Kidney (tissue), 14 donors: Measurements from ENCODE around the gene EIF4G1. TPM values are rescaled to one million over a fixed set of nuclear protein-coding genes. Genes with fewer than 3 reads are reported as not detected.

Experiments used
- DNase-seq, 5 donors: peaks; one replicate each; pipeline ENCODE4 v3.0.0-alpha.2; 2013 to 2020
- FAIRE-seq: peaks from 2 replicates; lab custom pipeline; 2012; peaks lifted over from hg19 to GRCh38; lab: Jason Lieb, UNC
- H3K27ac ChIP-seq, 2 donors: one replicate each; pipeline ENCODE4 v1.7.0; 2013; ENCODE audit warnings: low read depth in 2 of 2, low read length in 2 of 2, inconsistent platforms in 1 of 2
- H3K27me3 ChIP-seq: one replicate; pipeline ENCODE4 v1.7.1; 2013; ENCODE audit warnings: low read length, inconsistent platforms; ENCODE audit not compliant: control insufficient read depth, insufficient read depth
- H3K36me3 ChIP-seq, 3 donors: one replicate each; pipeline versions ENCODE4 v1.7.0 to v1.7.1; 2013; ENCODE audit warnings: low read length in 3 of 3, control low read depth in 1 of 3, inconsistent platforms in 1 of 3; ENCODE audit not compliant: insufficient read depth in 3 of 3, control insufficient read depth in 2 of 3
- H3K4me1 ChIP-seq, 3 donors: one replicate each; pipeline versions ENCODE4 v1.7.0 to v1.7.1; 2013; ENCODE audit warnings: low read length in 3 of 3, inconsistent platforms in 1 of 3, low read depth in 1 of 3; ENCODE audit not compliant: control insufficient read depth in 2 of 3, insufficient read depth in 2 of 3
- H3K4me3 ChIP-seq, 3 donors: one replicate each; pipeline versions ENCODE4 v1.7.0 to v1.8.1; 2013; ENCODE audit warnings: low read length in 3 of 3, control low read depth in 1 of 3, inconsistent platforms in 1 of 3
- H3K9ac ChIP-seq, 3 donors: one replicate each; pipeline versions ENCODE4 v1.7.0 to v1.7.1; 2013; ENCODE audit warnings: low read length in 3 of 3, control low read depth in 1 of 3, inconsistent platforms in 1 of 3
- H3K9me3 ChIP-seq, 3 donors: one replicate each; pipeline versions ENCODE4 v1.7.0 to v1.7.1; 2013; ENCODE audit warnings: low read length in 3 of 3, control low read depth in 1 of 3, inconsistent platforms in 1 of 3; ENCODE audit not compliant: control insufficient read depth in 2 of 3, insufficient read depth in 1 of 3
- CTCF ChIP-seq: IDR thresholded peaks from 3 replicates; pipeline ENCODE4 v1.5.1; 2012; ENCODE audit warnings: mild to moderate bottlenecking, moderate library complexity, borderline replicate concordance; ENCODE audit not compliant: insufficient read depth; ENCODE audit errors: extremely low read depth
- intact Hi-C: fragments of 100-400 bp; cut with DNase I; formaldehyde crosslinking; loops from one replicate; pipeline ENCODE4 v1.11.1; 2022
- polyA plus RNA-seq: library from polyadenylated mRNA; stranded (reverse); fragments of 350-450 nt; fragmentation: Illumina TruSeq; extraction: RNeasy Lipid Tissue Mini Kit (QIAGEN cat#74804); gene quantifications from one replicate; pipeline ENCODE4 v1.2.3, GENCODE V29; 2014; ENCODE audit warnings: low read depth, low replicate concordance; ENCODE audit not compliant: insufficient read depth
- total RNA-seq: library from RNA; stranded (reverse); fragmentation: NEBNext Ultra II Directional; extraction: Animal tissue kit (Norgen Biotek cat#: 25700); gene quantifications from one replicate; pipeline ENCODE4 v1.2.1, GENCODE V29; 2021
- donor health status: control.
- donor health status: control.
- donor health status: control.
- donor health status: control.
- donor health status: control.
- donor health status: DM: yes; HTN: yes; CAD: no.
- donor health status: Normal renal cell carcinoma (clear cell type).

EIF4G1 gene
- total and polyA plus RNA-seq, 2 donors from 2014 or later = 118 to 327 TPM

DNA sequence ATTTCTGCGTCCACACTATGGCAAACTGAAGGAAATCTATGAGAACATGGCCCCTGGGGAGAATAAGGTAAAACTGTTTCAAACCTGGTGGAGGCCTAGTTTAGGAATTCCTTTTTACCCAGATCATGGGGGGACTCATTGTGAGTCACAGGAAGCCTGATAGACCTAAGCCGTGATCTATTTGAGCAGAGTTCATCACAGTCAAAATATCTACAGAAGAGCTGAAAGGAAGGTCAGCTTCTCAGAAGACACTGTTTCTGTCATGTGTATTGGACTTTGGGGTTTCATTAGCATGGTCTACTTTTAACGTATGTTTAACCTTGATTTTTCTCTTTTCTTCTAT, 14.1 kb upstream of the EIF4G1 start:
- Histone ChIP-seq H3K9me3 (no peaks in the 10 kb centered on the region), H3K36me3 (peaks cover 12 to 46% (median 40%) of the 10 kb centered on the region in 3 donors), H3K27me3 (no peaks in the 10 kb centered on the region), H3K9ac (peak overlapping the region in 1 of 3 donors; percentile 57), H3K27ac (no peak overlapping the region), H3K4me1 (peaks cover 3 to 10% (median 5%) of the 10 kb centered on the region in 3 donors), H3K4me3 (peak overlapping the region in 1 of 3 donors; percentile 90)
- intact Hi-C loops = no loop called here
- no peak for TF ChIP-seq CTCF
- DNase-seq = no peak
- no peak for FAIRE-seq

DNA sequence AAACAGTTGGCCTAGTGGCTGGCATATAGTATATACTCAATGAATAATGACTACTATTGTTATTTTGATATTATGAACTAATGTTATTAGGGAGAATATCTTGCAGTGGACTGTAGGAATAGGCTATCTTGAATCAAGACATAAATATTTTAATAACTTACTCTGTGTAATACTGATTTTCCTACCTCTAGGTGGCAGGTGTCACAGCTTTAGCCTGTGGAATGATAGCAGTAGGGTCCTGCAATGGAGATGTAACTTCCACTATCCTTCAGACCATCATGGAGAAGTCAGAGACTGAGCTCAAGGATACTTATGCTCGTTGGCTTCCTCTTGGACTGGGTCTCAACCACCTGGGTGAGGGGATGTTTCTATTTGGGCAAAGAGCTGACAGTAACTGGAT, 8.8 kb upstream of the EIF4G1 start:
- Histone ChIP-seq H3K9me3 (no peaks in the 10 kb centered on the region), H3K4me1 (no peaks in the 10 kb centered on the region), H3K27ac (no peak overlapping the region), H3K9ac (no peak overlapping the region), H3K27me3 (no peaks in the 10 kb centered on the region), H3K4me3 (no peak overlapping the region), H3K36me3 (peaks cover 10 to 71% (median 62%) of the 10 kb centered on the region in 3 donors)
- no peak for FAIRE-seq
- no peak for DNase-seq
- intact Hi-C loops = no loop called here
- TF ChIP-seq CTCF = peak; percentile 23

GRCh38 chr3:184306341-184306972, 7.9 kb upstream of the EIF4G1 start:
- H3K4me1 ChIP-seq = no peaks in the 10 kb centered on the region
- intact Hi-C loops = no loop called here
- H3K9ac ChIP-seq = no peak overlapping the region
- no peaks in the 10 kb centered on the region for H3K9me3 ChIP-seq
- H3K27me3 ChIP-seq = no peaks in the 10 kb centered on the region
- H3K27ac ChIP-seq = no peak overlapping the region
- no peak for TF ChIP-seq CTCF
- DNase-seq (no peak), FAIRE-seq (no peak)
- peaks cover 10 to 65% (median 58%) of the 10 kb centered on the region in 3 donors for H3K36me3 ChIP-seq
- no peak overlapping the region for H3K4me3 ChIP-seq

DNA sequence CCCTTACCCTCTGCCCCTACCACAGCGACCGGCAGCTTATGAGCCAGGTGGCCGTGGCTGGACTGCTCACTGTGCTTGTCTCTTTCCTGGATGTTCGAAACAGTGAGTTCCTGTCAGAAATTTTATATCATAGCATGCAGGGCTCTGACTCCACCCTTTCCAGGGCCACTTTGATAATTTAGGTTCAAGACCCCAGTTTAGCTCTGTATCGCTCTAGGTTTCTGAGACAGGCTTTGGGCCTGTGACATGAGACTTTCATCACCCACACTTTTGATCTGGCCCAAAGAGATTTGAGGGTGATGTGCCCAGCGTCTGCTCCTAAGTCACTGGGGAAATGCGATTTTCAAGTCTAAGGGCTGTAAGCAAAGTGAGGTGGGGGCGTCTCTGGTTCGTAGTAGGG, 6.5 kb upstream of the EIF4G1 start:
- Histone ChIP-seq H3K27me3 (no peaks in the 10 kb centered on the region), H3K27ac (no peak overlapping the region), H3K4me1 (no peaks in the 10 kb centered on the region), H3K36me3 (peaks cover 2 to 50% (median 45%) of the 10 kb centered on the region in 3 donors), H3K4me3 (no peak overlapping the region), H3K9ac (no peak overlapping the region), H3K9me3 (no peaks in the 10 kb centered on the region)
- no peak for DNase-seq
- intact Hi-C loops = no loop called here
- no peak for FAIRE-seq
- no peak for TF ChIP-seq CTCF
